ENCODE data around the gene LMBRD1.

LMBRD1 gene

GRCh38 chr6:69732640-69733039 lies 64.2 kb downstream of the LMBRD1 start:
- H3K27me3 ChIP-seq (ENCODE audit: control insufficient read depth, insufficient read depth, low read length) = no peaks in the 10 kb centered on the region

GRCh38 chr6:69732045-69732444 lies 64.8 kb downstream of the LMBRD1 start:
- H3K27me3 ChIP-seq (ENCODE audit: control insufficient read depth, insufficient read depth, low read length) = no peaks in the 10 kb centered on the region
- H3K4me3 ChIP-seq (ENCODE audit: low read depth, low read length) = no peak overlapping the region
- H3K9ac ChIP-seq (ENCODE audit: low read length) = no peak overlapping the region
- no peaks in the 10 kb centered on the region for H3K36me3 ChIP-seq (ENCODE audit: control insufficient read depth, insufficient read depth, low read length)
- no peaks in the 10 kb centered on the region for H3K9me3 ChIP-seq (ENCODE audit: control insufficient read depth, insufficient read depth, low read depth, low read length)
- H3K27ac ChIP-seq (ENCODE audit: low read depth, low read length) = no peak overlapping the region
- no peaks in the 10 kb centered on the region for H3K4me1 ChIP-seq (ENCODE audit: control insufficient read depth, insufficient read depth, low read length)

More at GRCh38 chr6:69732640-69733039, 64.2 kb downstream of the LMBRD1 start:
- Histone ChIP-seq H3K9ac (ENCODE audit: low read length) (no peak overlapping the region), H3K4me1 (ENCODE audit: control insufficient read depth, insufficient read depth, low read length) (no peaks in the 10 kb centered on the region), H3K36me3 (ENCODE audit: control insufficient read depth, insufficient read depth, low read length) (no peaks in the 10 kb centered on the region), H3K27ac (ENCODE audit: low read depth, low read length) (no peak overlapping the region), H3K4me3 (ENCODE audit: low read depth, low read length) (no peak overlapping the region), H3K9me3 (ENCODE audit: control insufficient read depth, insufficient read depth, low read depth, low read length) (no peaks in the 10 kb centered on the region)

- no peaks in the 10 kb centered on the region for H3K4me1 ChIP-seq (ENCODE audit: control insufficient read depth, insufficient read depth, low read length)
- no peaks in the 10 kb centered on the region for H3K36me3 ChIP-seq (ENCODE audit: control insufficient read depth, insufficient read depth, low read length)
- no peak overlapping the region for H3K27ac ChIP-seq (ENCODE audit: low read depth, low read length)
- H3K27me3 ChIP-seq (ENCODE audit: control insufficient read depth, insufficient read depth, low read length) = no peaks in the 10 kb centered on the region
- no peak overlapping the region for H3K9ac ChIP-seq (ENCODE audit: low read length)
- H3K4me3 ChIP-seq (ENCODE audit: low read depth, low read length) = no peak overlapping the region
- H3K9me3 ChIP-seq (ENCODE audit: control insufficient read depth, insufficient read depth, low read depth, low read length) = no peaks in the 10 kb centered on the region
Measured at GRCh38 chr6:69729870-69730449, 66.8 kb downstream of the LMBRD1 start.

DNA sequence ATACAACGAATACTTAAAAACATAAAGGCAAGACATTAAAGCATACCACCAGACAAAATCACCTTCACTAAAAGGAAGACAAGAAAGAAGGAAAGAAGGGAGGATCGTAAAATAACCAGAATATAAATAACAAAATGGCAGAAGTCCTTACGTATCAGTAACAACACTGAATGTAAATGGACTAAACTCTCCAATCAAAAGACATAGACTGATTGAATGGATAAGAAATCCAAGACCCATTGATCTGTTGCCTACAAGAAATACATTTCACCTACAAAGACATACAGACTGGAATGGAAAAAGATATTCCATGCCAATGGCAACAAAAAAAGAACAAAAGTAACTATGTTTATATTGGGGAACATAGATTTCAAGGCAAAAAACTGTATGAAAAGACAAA lies 74.1 kb downstream of the LMBRD1 start:
- no peaks in the 10 kb centered on the region for H3K27me3 ChIP-seq (ENCODE audit: control insufficient read depth, insufficient read depth, low read length)
- H3K4me3 ChIP-seq (ENCODE audit: low read depth, low read length) = no peak overlapping the region
- no peak overlapping the region for H3K27ac ChIP-seq (ENCODE audit: low read depth, low read length)
- no peak overlapping the region for H3K9ac ChIP-seq (ENCODE audit: low read length)
- H3K9me3 ChIP-seq (ENCODE audit: control insufficient read depth, insufficient read depth, low read depth, low read length) = no peaks in the 10 kb centered on the region
- no peaks in the 10 kb centered on the region for H3K4me1 ChIP-seq (ENCODE audit: control insufficient read depth, insufficient read depth, low read length)
- H3K36me3 ChIP-seq (ENCODE audit: control insufficient read depth, insufficient read depth, low read length) = peaks cover 4% of the 10 kb centered on the region; the same call in 1 of the 2 replicates

GRCh38 chr6:69719602-69720193 lies 77.1 kb downstream of the LMBRD1 start:
- no peaks in the 10 kb centered on the region for H3K9me3 ChIP-seq (ENCODE audit: control insufficient read depth, insufficient read depth, low read depth, low read length)
- no peaks in the 10 kb centered on the region for H3K4me1 ChIP-seq (ENCODE audit: control insufficient read depth, insufficient read depth, low read length)
- H3K27ac ChIP-seq (ENCODE audit: low read depth, low read length) = no peak overlapping the region
- H3K36me3 ChIP-seq (ENCODE audit: control insufficient read depth, insufficient read depth, low read length) = peaks cover 4% of the 10 kb centered on the region; the same call in 1 of the 2 replicates
- H3K9ac ChIP-seq (ENCODE audit: low read length) = no peak overlapping the region
- no peaks in the 10 kb centered on the region for H3K27me3 ChIP-seq (ENCODE audit: control insufficient read depth, insufficient read depth, low read length)
- no peak overlapping the region for H3K4me3 ChIP-seq (ENCODE audit: low read depth, low read length)

GRCh38 chr6:69706724-69707123 lies 90.1 kb downstream of the LMBRD1 start:
- Histone ChIP-seq H3K4me3 (ENCODE audit: low read depth, low read length) (no peak overlapping the region), H3K9me3 (ENCODE audit: control insufficient read depth, insufficient read depth, low read depth, low read length) (no peaks in the 10 kb centered on the region), H3K27me3 (ENCODE audit: control insufficient read depth, insufficient read depth, low read length) (no peaks in the 10 kb centered on the region), H3K4me1 (ENCODE audit: control insufficient read depth, insufficient read depth, low read length) (no peaks in the 10 kb centered on the region), H3K27ac (ENCODE audit: low read depth, low read length) (no peak overlapping the region), H3K9ac (ENCODE audit: low read length) (no peak overlapping the region), H3K36me3 (ENCODE audit: control insufficient read depth, insufficient read depth, low read length) (peaks cover 2% of the 10 kb centered on the region; the same call in 1 of the 2 replicates)

DNA sequence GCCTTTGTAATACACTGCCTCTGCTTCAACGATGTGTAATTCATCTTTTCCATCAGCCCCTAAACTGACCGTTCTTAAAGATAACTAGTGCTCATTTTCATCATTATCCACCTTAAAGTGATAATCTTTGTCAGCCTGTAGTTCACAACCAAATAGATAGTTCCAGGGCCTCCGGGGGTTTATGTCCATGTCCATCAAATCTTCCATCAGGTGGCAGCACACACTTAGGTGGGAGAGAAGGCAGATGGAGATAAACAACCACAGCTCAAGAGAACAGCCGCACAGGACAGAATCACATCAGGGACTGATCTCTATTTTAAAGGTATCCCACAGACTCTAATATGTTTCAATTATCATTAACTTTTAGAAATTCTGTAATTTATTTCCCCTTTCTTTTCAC lies 90.9 kb downstream of the LMBRD1 start:
- Histone ChIP-seq H3K9ac (ENCODE audit: low read length) (no peak overlapping the region), H3K27ac (ENCODE audit: low read depth, low read length) (no peak overlapping the region), H3K4me1 (ENCODE audit: control insufficient read depth, insufficient read depth, low read length) (no peaks in the 10 kb centered on the region), H3K9me3 (ENCODE audit: control insufficient read depth, insufficient read depth, low read depth, low read length) (no peaks in the 10 kb centered on the region), H3K27me3 (ENCODE audit: control insufficient read depth, insufficient read depth, low read length) (no peaks in the 10 kb centered on the region), H3K36me3 (ENCODE audit: control insufficient read depth, insufficient read depth, low read length) (peaks cover 2% of the 10 kb centered on the region; the same call in 1 of the 2 replicates), H3K4me3 (ENCODE audit: low read depth, low read length) (no peak overlapping the region)

GRCh38 chr6:69704916-69705315 lies 91.9 kb downstream of the LMBRD1 start:
- Histone ChIP-seq H3K9ac (ENCODE audit: low read length) (no peak overlapping the region), H3K9me3 (ENCODE audit: control insufficient read depth, insufficient read depth, low read depth, low read length) (no peaks in the 10 kb centered on the region), H3K27me3 (ENCODE audit: control insufficient read depth, insufficient read depth, low read length) (no peaks in the 10 kb centered on the region), H3K36me3 (ENCODE audit: control insufficient read depth, insufficient read depth, low read length) (peaks cover 2% of the 10 kb centered on the region; the same call in 1 of the 2 replicates), H3K4me3 (ENCODE audit: low read depth, low read length) (no peak overlapping the region), H3K27ac (ENCODE audit: low read depth, low read length) (no peak overlapping the region), H3K4me1 (ENCODE audit: control insufficient read depth, insufficient read depth, low read length) (no peaks in the 10 kb centered on the region)

GRCh38 chr6:69699655-69700054 lies 97.2 kb downstream of the LMBRD1 start:
- Histone ChIP-seq H3K4me1 (ENCODE audit: control insufficient read depth, insufficient read depth, low read length) (no peaks in the 10 kb centered on the region), H3K27me3 (ENCODE audit: control insufficient read depth, insufficient read depth, low read length) (no peaks in the 10 kb centered on the region)

GRCh38 chr6:69696273-69696672 lies 100.5 kb downstream of the LMBRD1 start:
- Histone ChIP-seq H3K9me3 (ENCODE audit: control insufficient read depth, insufficient read depth, low read depth, low read length) (no peaks in the 10 kb centered on the region), H3K36me3 (ENCODE audit: control insufficient read depth, insufficient read depth, low read length) (peaks cover 3% of the 10 kb centered on the region; the same call in 1 of the 2 replicates), H3K4me1 (ENCODE audit: control insufficient read depth, insufficient read depth, low read length) (no peaks in the 10 kb centered on the region), H3K27ac (ENCODE audit: low read depth, low read length) (no peak overlapping the region), H3K9ac (ENCODE audit: low read length) (no peak overlapping the region), H3K4me3 (ENCODE audit: low read depth, low read length) (no peak overlapping the region), H3K27me3 (ENCODE audit: control insufficient read depth, insufficient read depth, low read length) (no peaks in the 10 kb centered on the region)

More at GRCh38 chr6:69699655-69700054, 97.2 kb downstream of the LMBRD1 start:
- H3K9me3 ChIP-seq (ENCODE audit: control insufficient read depth, insufficient read depth, low read depth, low read length) = no peaks in the 10 kb centered on the region
- H3K9ac ChIP-seq (ENCODE audit: low read length) = no peak overlapping the region
- peaks cover 3% of the 10 kb centered on the region; the same call in 1 of the 2 replicates for H3K36me3 ChIP-seq (ENCODE audit: control insufficient read depth, insufficient read depth, low read length)
- H3K4me3 ChIP-seq (ENCODE audit: low read depth, low read length) = no peak overlapping the region
- H3K27ac ChIP-seq (ENCODE audit: low read depth, low read length) = no peak overlapping the region

DNA sequence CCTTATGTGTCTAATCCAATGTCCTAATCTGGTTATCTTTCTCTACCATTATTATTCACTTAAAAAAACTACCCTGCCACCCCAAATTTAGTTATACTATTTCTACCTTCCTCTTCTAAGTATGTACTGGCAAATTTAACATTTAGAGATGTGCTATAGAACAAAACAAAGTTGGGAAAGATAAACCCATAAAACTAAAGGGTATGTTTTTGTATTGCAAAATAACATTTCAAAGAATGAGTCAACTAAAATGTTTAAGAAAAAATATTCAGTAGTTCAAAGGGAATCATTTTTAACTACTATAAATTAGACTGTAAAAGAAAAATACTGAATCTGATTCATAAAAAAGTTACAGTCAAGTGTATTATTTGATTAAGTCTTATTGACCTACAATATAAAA lies 103.0 kb downstream of the LMBRD1 start:
- Histone ChIP-seq H3K27ac (ENCODE audit: low read depth, low read length) (no peak overlapping the region), H3K27me3 (ENCODE audit: control insufficient read depth, insufficient read depth, low read length) (no peaks in the 10 kb centered on the region), H3K36me3 (ENCODE audit: control insufficient read depth, insufficient read depth, low read length) (peaks cover 3% of the 10 kb centered on the region; the same call in 1 of the 2 replicates), H3K9ac (ENCODE audit: low read length) (no peak overlapping the region), H3K9me3 (ENCODE audit: control insufficient read depth, insufficient read depth, low read depth, low read length) (no peaks in the 10 kb centered on the region), H3K4me1 (ENCODE audit: control insufficient read depth, insufficient read depth, low read length) (no peaks in the 10 kb centered on the region), H3K4me3 (ENCODE audit: low read depth, low read length) (no peak overlapping the region)

Measured in HUES6 (cell line).